Mesenchymal stem cell (in vitro differentiated cells and primary cell): ENCODE results near the gene U2AF2.
A peak's percentile ranks its signal among the peaks of the same experiment; 100 is the strongest.

Experiments
- DNase-seq: peaks from one replicate; pipeline ENCODE4 v3.0.0-alpha.2; 2013
- H2AFZ ChIP-seq: one replicate; pipeline ENCODE4 v1.6.1; 2013; ENCODE audit warnings: low read depth, mild to moderate bottlenecking, control low read depth, inconsistent platforms, low read length, moderate library complexity
- H2AK5ac ChIP-seq: 2 replicates; pipeline ENCODE4 v1.6.1; 2013; ENCODE audit warnings: low read length, moderate library complexity, mild to moderate bottlenecking, inconsistent platforms; ENCODE audit not compliant: severe bottlenecking
- H2BK120ac ChIP-seq: one replicate; pipeline ENCODE4 v1.6.1; 2013; ENCODE audit warnings: low read depth, mild to moderate bottlenecking, inconsistent platforms, low read length, moderate library complexity
- H2BK12ac ChIP-seq, 2 experiments: one replicate each; pipeline ENCODE4 v1.6.1; 2013; ENCODE audit warnings: inconsistent platforms in 2 of 2, low read length in 2 of 2, mild to moderate bottlenecking in 2 of 2, moderate library complexity in 2 of 2, control low read depth in 1 of 2
- H2BK15ac ChIP-seq: one replicate; pipeline ENCODE4 v1.6.1; 2013; ENCODE audit warnings: mild to moderate bottlenecking, low read depth, inconsistent platforms; ENCODE audit not compliant: poor library complexity, severe bottlenecking
- H2BK5ac ChIP-seq: 2 replicates; pipeline ENCODE4 v1.6.1; 2013; ENCODE audit warnings: low read depth, mild to moderate bottlenecking, low read length, control low read depth, inconsistent platforms; ENCODE audit not compliant: poor library complexity, severe bottlenecking
- H3K14ac ChIP-seq, 2 experiments: one replicate each; pipeline ENCODE4 v1.6.1; 2013; ENCODE audit warnings: inconsistent platforms in 2 of 2, low read length in 2 of 2, control low read depth in 1 of 2, mild to moderate bottlenecking in 1 of 2, moderate library complexity in 1 of 2
- H3K18ac ChIP-seq, 2 experiments: one replicate each; pipeline ENCODE4 v1.6.1; 2013; ENCODE audit warnings: inconsistent platforms in 2 of 2, low read length in 2 of 2, control low read depth in 1 of 2, low read depth in 1 of 2, mild to moderate bottlenecking in 1 of 2
- H3K23ac ChIP-seq, 2 experiments: one replicate each; pipeline ENCODE4 v1.6.1; 2013; ENCODE audit warnings: inconsistent platforms in 2 of 2, low read length in 2 of 2, mild to moderate bottlenecking in 2 of 2, moderate library complexity in 2 of 2, control low read depth in 1 of 2
- H3K27ac ChIP-seq: 2 replicates; pipeline ENCODE4 v1.5.1; 2013; ENCODE audit warnings: mild to moderate bottlenecking, moderate library complexity, low read length, control low read depth, inconsistent platforms; ENCODE audit not compliant: poor library complexity, severe bottlenecking
- H3K27me3 ChIP-seq, 2 experiments: 2 replicates each; pipeline versions ENCODE4 v1.6.1 to v1.7.0; 2013; ENCODE audit warnings: low read length in 2 of 2, mild to moderate bottlenecking in 2 of 2, moderate library complexity in 2 of 2, control low read depth in 1 of 2, inconsistent platforms in 1 of 2; ENCODE audit not compliant: control insufficient read depth in 1 of 2, insufficient read depth in 1 of 2
- H3K36me3 ChIP-seq, 2 experiments: 2 replicates each; pipeline versions ENCODE4 v1.6.1 to v1.7.0; 2013; ENCODE audit warnings: low read length in 2 of 2, control low read depth in 1 of 2, inconsistent platforms in 1 of 2, low read depth in 1 of 2, mild to moderate bottlenecking in 1 of 2; ENCODE audit not compliant: insufficient read depth in 2 of 2, control insufficient read depth in 1 of 2
- H3K4ac ChIP-seq, 2 experiments: one replicate each; pipeline ENCODE4 v1.6.1; 2013; ENCODE audit warnings: inconsistent platforms in 2 of 2, low read length in 2 of 2, mild to moderate bottlenecking in 2 of 2, moderate library complexity in 2 of 2, control low read depth in 1 of 2, low read depth in 1 of 2
- H3K4me1 ChIP-seq: 2 replicates; pipeline ENCODE4 v1.6.1; 2013; ENCODE audit warnings: low read depth, low read length, control low read depth; ENCODE audit not compliant: control insufficient read depth, insufficient read depth
- H3K4me2 ChIP-seq: 2 replicates; pipeline ENCODE4 v1.6.1; 2013; ENCODE audit warnings: low read length, mild to moderate bottlenecking, inconsistent platforms; ENCODE audit not compliant: poor library complexity, severe bottlenecking
- H3K4me3 ChIP-seq, 2 experiments: 2 replicates each; pipeline versions ENCODE4 v1.5.1 to v1.7.0; 2013; ENCODE audit warnings: low read length in 2 of 2, mild to moderate bottlenecking in 2 of 2, control low read depth in 1 of 2, low read depth in 1 of 2; ENCODE audit not compliant: insufficient read depth in 1 of 2
- H3K79me1 ChIP-seq: replicated peaks from 2 replicates; pipeline ENCODE4 v1.6.1; 2013; ENCODE audit warnings: mild to moderate bottlenecking, control low read depth, low read length, inconsistent platforms; ENCODE audit not compliant: poor library complexity, severe bottlenecking
- H3K9ac ChIP-seq: 2 replicates; pipeline ENCODE4 v1.7.0; 2013; ENCODE audit warnings: mild to moderate bottlenecking, low read length, moderate library complexity
- H3K9me3 ChIP-seq: 2 replicates; pipeline ENCODE4 v1.7.0; 2013; ENCODE audit warnings: mild to moderate bottlenecking, low read length; ENCODE audit not compliant: control insufficient read depth
- H4K8ac ChIP-seq: one replicate; pipeline ENCODE4 v1.6.1; 2013; ENCODE audit warnings: inconsistent platforms, mild to moderate bottlenecking, low read length, moderate library complexity
- H4K91ac ChIP-seq: one replicate; pipeline ENCODE4 v1.6.1; 2013; ENCODE audit warnings: mild to moderate bottlenecking, low read length, inconsistent platforms
- WGBS: methylation state at CpG from one replicate; pipeline ENCODE4 v1.1.7; 2013; ENCODE audit warnings: mixed read lengths; 5-methylcytosine and 5-hydroxymethylcytosine counted together

The U2AF2 gene

DNA sequence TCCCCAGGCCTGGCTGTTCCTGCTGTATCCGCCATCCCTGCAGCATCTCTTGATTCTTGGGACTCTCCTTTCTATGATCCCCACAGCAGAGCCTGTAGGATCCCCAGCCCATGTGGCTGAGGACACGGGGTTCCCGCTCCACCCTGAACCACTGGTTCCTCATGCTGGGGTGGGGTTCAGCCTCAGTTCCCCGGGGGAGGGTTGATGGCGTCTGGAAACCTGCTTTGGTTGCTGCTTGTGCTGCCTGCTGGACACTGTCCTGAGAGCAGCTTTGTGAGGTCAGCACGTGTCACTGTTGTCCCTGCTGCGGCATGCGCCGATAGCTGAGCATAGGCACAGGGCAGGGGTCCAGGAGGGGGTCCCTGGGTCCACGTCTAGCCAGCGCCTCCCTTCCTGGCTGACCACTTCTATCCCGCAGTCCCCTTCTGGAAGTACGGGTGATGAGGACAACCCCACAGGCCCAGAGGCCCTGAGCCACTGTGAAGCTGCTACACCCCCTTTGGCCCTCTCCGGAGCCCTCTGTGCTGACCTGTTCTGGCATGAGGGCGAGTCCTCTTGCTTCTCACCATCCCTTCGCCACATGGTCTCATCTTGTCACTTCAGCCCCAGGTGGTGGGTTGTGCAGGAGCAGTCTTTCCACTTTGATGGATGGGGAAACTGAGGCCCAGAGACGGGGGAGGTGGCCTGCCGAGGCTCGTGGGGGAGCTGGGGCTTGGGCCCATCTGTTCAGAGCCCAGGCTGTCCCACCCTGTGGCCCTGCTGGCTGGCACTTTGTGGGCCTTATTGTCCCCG lies 25.7 kb downstream of the U2AF2 start:
- no peak overlapping the region for H3K4ac ChIP-seq
- peak overlapping the region; percentile 24 for H2AK5ac ChIP-seq
- H3K27ac ChIP-seq, result peak overlapping the region; percentile 39
- H3K9ac ChIP-seq, result peak overlapping the region; percentile 1
- no peak overlapping the region for H2BK120ac ChIP-seq
- WGBS, result 97% methylated on average over 20 of the region's 20 CpGs
- H3K4me1 ChIP-seq, result peaks cover 49% of the 10 kb centered on the region
- H3K36me3 ChIP-seq, result peaks cover 64 to 76% of the 10 kb centered on the region in 2 experiments
- no peak overlapping the region for H2BK12ac ChIP-seq
- no peaks in the 10 kb centered on the region for H3K27me3 ChIP-seq
- H2AFZ ChIP-seq, result no peak overlapping the region
- no peak overlapping the region for H3K4me2 ChIP-seq
- H4K91ac ChIP-seq, result no peak overlapping the region
- no peak overlapping the region for H3K23ac ChIP-seq
- peaks cover 10% of the 10 kb centered on the region for H3K79me1 ChIP-seq
- no peak overlapping the region for H2BK5ac ChIP-seq
- no peak overlapping the region for H2BK15ac ChIP-seq
- no peak for DNase-seq
- H3K14ac ChIP-seq, result no peak overlapping the region
- no peaks in the 10 kb centered on the region for H3K9me3 ChIP-seq
- no peak overlapping the region for H3K4me3 ChIP-seq
- no peak overlapping the region for H4K8ac ChIP-seq
- no peak overlapping the region for H3K18ac ChIP-seq

DNA sequence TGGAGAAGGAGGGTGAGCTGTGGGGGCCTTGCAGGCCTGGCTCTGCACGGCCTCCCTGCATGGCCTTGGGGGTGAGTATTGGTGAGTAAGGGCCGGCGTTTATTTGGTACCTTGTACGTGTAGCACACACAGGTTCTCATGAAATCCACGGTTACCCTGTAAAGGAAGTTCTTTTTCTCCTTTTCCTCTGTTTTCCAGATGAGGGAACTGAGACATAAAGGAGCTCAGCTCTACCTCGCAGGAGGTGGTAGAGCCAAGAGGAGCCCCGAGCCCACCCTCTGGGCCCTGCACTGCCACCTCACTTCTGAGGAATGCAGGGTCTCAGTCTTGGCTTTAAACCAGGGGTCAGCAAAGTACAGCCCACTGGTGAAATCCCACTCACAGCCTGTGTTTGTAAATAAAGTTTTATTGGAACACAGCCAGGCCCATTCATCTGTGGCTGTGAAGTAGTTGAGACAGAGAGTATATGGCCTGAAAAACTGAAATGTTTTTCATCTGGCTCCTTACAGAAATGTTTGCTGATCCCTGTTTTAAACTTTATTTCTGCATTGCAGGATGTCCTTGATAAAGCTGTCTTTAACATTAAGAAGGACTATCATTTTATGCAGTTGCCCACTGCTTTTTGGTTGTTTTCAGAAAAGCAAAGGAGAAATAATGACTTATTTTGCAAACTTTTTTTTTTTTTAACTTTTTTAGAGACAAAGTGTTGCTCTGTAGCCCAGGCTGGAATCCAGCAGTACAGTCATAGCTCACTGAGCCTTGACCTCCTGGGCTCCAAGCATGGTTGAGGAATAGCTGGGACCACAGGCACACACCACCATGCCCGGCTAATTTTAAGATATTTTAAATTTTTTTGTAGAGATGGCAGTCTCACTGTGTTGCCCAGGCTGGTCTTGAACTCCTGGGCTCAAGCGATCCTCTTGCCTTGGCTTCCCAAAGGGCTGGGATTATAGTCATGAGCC lies 26.6 kb downstream of the U2AF2 start:
- Histone ChIP-seq H3K27ac (peak overlapping the region; percentile 39), H2AK5ac (no peak overlapping the region), H3K4me2 (no peak overlapping the region), H2AFZ (no peak overlapping the region), H3K4me1 (peaks cover 48% of the 10 kb centered on the region), H3K18ac (no peak overlapping the region), H2BK5ac (no peak overlapping the region), H3K27me3 (no peaks in the 10 kb centered on the region), H3K36me3 (peaks cover 73 to 85% of the 10 kb centered on the region in 2 experiments), H2BK12ac (no peak overlapping the region), H3K4ac (no peak overlapping the region), H3K9me3 (no peaks in the 10 kb centered on the region), H3K9ac (peak overlapping the region; percentile 38), H4K91ac (no peak overlapping the region), H3K23ac (no peak overlapping the region), H2BK15ac (no peak overlapping the region), H3K79me1 (peaks cover 16% of the 10 kb centered on the region), H3K14ac (no peak overlapping the region), H2BK120ac (no peak overlapping the region), H4K8ac (no peak overlapping the region), H3K4me3 (no peak overlapping the region)
- whole genome bisulfite sequencing, result 94% methylated on average over 8 of the region's 9 CpGs
- DNase-seq, result no peak

DNA sequence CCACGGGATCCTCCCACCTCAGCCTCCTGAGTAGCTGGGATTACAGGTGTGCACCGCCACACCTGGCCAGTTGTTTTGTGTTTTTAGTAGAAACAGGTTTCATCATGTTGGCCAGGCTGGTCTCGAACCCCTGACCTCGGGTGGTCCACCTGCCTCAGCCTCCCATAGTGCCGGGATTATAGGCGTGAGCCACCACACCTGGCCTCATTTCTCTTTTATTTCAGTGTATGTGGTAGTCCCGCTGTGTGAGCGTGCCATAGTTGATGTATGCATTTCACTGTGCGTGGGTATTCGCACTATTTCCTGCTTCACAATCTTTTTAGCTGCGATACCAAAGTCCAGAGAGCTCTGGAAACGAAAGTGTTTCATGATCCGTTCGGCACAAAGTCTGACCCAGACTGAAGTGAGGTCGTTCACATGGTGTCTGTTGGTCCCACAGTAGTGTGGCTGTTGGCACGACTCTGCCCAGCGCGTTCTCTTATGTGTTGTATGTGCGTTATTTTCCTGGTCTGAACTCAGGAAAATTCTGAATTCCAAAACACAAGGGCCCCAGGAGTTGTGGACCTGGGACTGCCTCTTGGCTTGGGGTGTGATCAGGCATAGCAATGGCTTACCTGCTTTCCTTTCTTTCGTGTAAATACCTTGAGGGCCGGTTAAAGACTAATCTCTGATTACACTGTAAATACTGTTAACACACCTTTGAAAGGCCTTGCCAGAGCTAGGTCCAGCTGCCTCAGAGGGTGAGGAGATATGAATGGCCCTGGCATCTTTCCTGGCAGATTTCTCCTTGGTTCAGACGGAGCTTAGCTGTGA lies 28.8 kb downstream of the U2AF2 start:
- Histone ChIP-seq H3K9ac (no peak overlapping the region), H2BK120ac (no peak overlapping the region), H4K8ac (no peak overlapping the region), H3K9me3 (no peaks in the 10 kb centered on the region), H2BK5ac (no peak overlapping the region), H3K4me2 (no peak overlapping the region), H3K79me1 (peaks cover 29% of the 10 kb centered on the region), H2BK12ac (no peak overlapping the region), H3K4me1 (peaks cover 36% of the 10 kb centered on the region), H2AK5ac (no peak overlapping the region), H3K18ac (no peak overlapping the region), H3K4ac (no peak overlapping the region), H3K4me3 (no peak overlapping the region), H3K14ac (no peak overlapping the region), H2BK15ac (no peak overlapping the region), H4K91ac (no peak overlapping the region), H3K27ac (no peak overlapping the region), H2AFZ (no peak overlapping the region), H3K23ac (no peak overlapping the region), H3K36me3 (peaks cover 74 to 84% of the 10 kb centered on the region in 2 experiments), H3K27me3 (no peaks in the 10 kb centered on the region)
- 98% methylated on average over 20 of the region's 22 CpGs for WGBS
- DNase-seq, result no peak
